H1 (cell line): ENCODE results near the gene PRKAG3. TPM values are rescaled to one million over a fixed set of nuclear protein-coding genes. Genes with fewer than 3 reads are reported as not detected.
A peak's percentile ranks its signal among the peaks of the same experiment; 100 is the strongest.

Source experiments
- CTCF ChIA-PET: fragments of 300-600 bp; sonication (Branson Sonifier 250); formaldehyde crosslinking; loops from one replicate; lab custom pipeline; 2021; ENCODE audit not compliant: partially characterized antibody; lab: Charles Lee
- POLR2A ChIA-PET: fragments of 300-600 bp; sonication (Branson Sonifier 250); formaldehyde crosslinking; loops from one replicate; lab custom pipeline; 2021; ENCODE audit warnings: inconsistent platforms; ENCODE audit not compliant: partially characterized antibody; lab: Charles Lee
- DNase-seq, 2 experiments: peaks; one replicate each; pipeline versions ENCODE4 v3.0.0 to v3.0.0-alpha.2; 2010 to 2022; ENCODE audit warnings: low spot score in 2 of 2, low read depth in 1 of 2, mixed read lengths in 1 of 2
- FAIRE-seq: peaks from 2 replicates; lab custom pipeline; 2011; peaks lifted over from hg19 to GRCh38; lab: Jason Lieb, UNC
- H2AFZ ChIP-seq: 2 replicates; pipeline ENCODE4 v1.8.1; 2012; ENCODE audit warnings: low read length, inconsistent platforms
- H2AK5ac ChIP-seq: 2 replicates; pipeline ENCODE4 v1.6.1; 2013; ENCODE audit warnings: low read depth, low read length
- H2BK120ac ChIP-seq: replicated peaks from 2 replicates; pipeline ENCODE3; 2013; ENCODE audit warnings: low read depth, low read length, inconsistent platforms
- H2BK12ac ChIP-seq: 2 replicates; pipeline ENCODE4 v1.6.1; 2013; ENCODE audit warnings: low read depth, low read length
- H2BK15ac ChIP-seq: 2 replicates; pipeline ENCODE4 v1.6.1; 2013; ENCODE audit warnings: low read length
- H2BK20ac ChIP-seq: 2 replicates; pipeline ENCODE4 v1.6.1; 2013; ENCODE audit warnings: low read length
- H2BK5ac ChIP-seq: 2 replicates; pipeline ENCODE4 v1.6.1; 2013; ENCODE audit warnings: low read depth, low read length
- H3K14ac ChIP-seq: 2 replicates; pipeline ENCODE4 v1.6.1; 2013; ENCODE audit warnings: inconsistent platforms; ENCODE audit not compliant: insufficient read length
- H3K18ac ChIP-seq: 2 replicates; pipeline ENCODE4 v1.6.1; 2013; ENCODE audit warnings: low read length; ENCODE audit errors: extremely low read depth
- H3K23ac ChIP-seq: 2 replicates; pipeline ENCODE4 v1.6.1; 2013; ENCODE audit warnings: inconsistent platforms; ENCODE audit not compliant: insufficient read length
- H3K23me2 ChIP-seq: 2 replicates; pipeline ENCODE4 v1.6.1; 2013; ENCODE audit warnings: low read depth, low read length
- H3K27ac ChIP-seq: 2 replicates; pipeline ENCODE4 v1.6.1; 2011; ENCODE audit warnings: low read depth, low read length, inconsistent platforms
- H3K27me3 ChIP-seq, 4 experiments: replicated peaks in 1 of 4; 1 replicate in 1 of 4; 2 replicates in 3 of 4; pipeline versions ENCODE4 v1.6.1 to v1.8.1; 2011 to 2013; ENCODE audit warnings: low read length in 3 of 4, mild to moderate bottlenecking in 3 of 4, inconsistent platforms in 2 of 4, mixed read lengths in 2 of 4, moderate library complexity in 1 of 4; ENCODE audit not compliant: control insufficient read depth in 3 of 4, insufficient read depth in 3 of 4; ENCODE audit errors: extremely low read depth in 1 of 4
- H3K36me3 ChIP-seq, 4 experiments: 2 replicates each; pipeline versions ENCODE4 v1.6.1 to v1.8.1; 2011 to 2013; ENCODE audit warnings: mild to moderate bottlenecking in 4 of 4, low read length in 3 of 4, moderate library complexity in 2 of 4, control low read depth in 1 of 4, inconsistent platforms in 1 of 4; ENCODE audit not compliant: insufficient read depth in 4 of 4, control insufficient read depth in 2 of 4
- H3K4ac ChIP-seq: replicated peaks from 2 replicates; pipeline ENCODE3; 2013; ENCODE audit warnings: low read length, low read depth, mixed read lengths, inconsistent platforms; ENCODE audit not compliant: insufficient read length
- H3K4me1 ChIP-seq, 4 experiments: replicated peaks in 1 of 4; 1 replicate in 1 of 4; 2 replicates in 3 of 4; pipeline versions ENCODE4 v1.6.1 to v1.8.1; 2011 to 2013; ENCODE audit warnings: low read length in 3 of 4, inconsistent platforms in 2 of 4, mixed read lengths in 1 of 4; ENCODE audit not compliant: insufficient read depth in 4 of 4, control insufficient read depth in 3 of 4
- H3K4me2 ChIP-seq, 2 experiments: 2 replicates each; pipeline versions ENCODE4 v1.6.1 to v1.8.1; 2011 to 2013; ENCODE audit warnings: low read depth in 2 of 2, low read length in 2 of 2, control low read depth in 1 of 2, inconsistent platforms in 1 of 2, mild to moderate bottlenecking in 1 of 2; ENCODE audit not compliant: insufficient read depth in 1 of 2
- H3K4me3 ChIP-seq, 4 experiments: fragments of 200-600, 300-600 bp in 1 of 4; sonication (generic), shearing (Covaris generic), sonication (Bioruptor Twin) in 1 of 4; 2 replicates each; pipeline versions ENCODE4 v1.5.1 to v1.8.1; 2011 to 2016; ENCODE audit warnings: low read length in 4 of 4, low read depth in 3 of 4, control low read depth in 2 of 4, inconsistent platforms in 2 of 4, mild to moderate bottlenecking in 2 of 4, mixed read lengths in 1 of 4, moderate library complexity in 1 of 4; ENCODE audit not compliant: insufficient read depth in 2 of 4; ENCODE audit errors: extremely low read depth in 1 of 4
- H3K56ac ChIP-seq: replicated peaks from 2 replicates; pipeline ENCODE3; 2013; ENCODE audit warnings: low read depth, mild to moderate bottlenecking, mixed read lengths, low read length, inconsistent platforms; ENCODE audit not compliant: insufficient read length
- H3K79me1 ChIP-seq: 2 replicates; pipeline ENCODE4 v1.6.1; 2013; ENCODE audit warnings: low read depth, low read length, control low read depth
- H3K79me2 ChIP-seq, 2 experiments: 2 replicates each; pipeline versions ENCODE4 v1.6.1 to v1.8.1; 2012 to 2013; ENCODE audit warnings: low read length in 2 of 2, mild to moderate bottlenecking in 2 of 2, inconsistent platforms in 1 of 2; ENCODE audit not compliant: insufficient read depth in 2 of 2, control insufficient read depth in 1 of 2
- H3K9ac ChIP-seq, 4 experiments: replicated peaks in 1 of 4; 1 replicate in 1 of 4; 2 replicates in 3 of 4; pipeline versions ENCODE4 v1.6.1 to v1.8.1; 2011 to 2013; ENCODE audit warnings: low read depth in 3 of 4, low read length in 3 of 4, control low read depth in 2 of 4, mild to moderate bottlenecking in 2 of 4, moderate library complexity in 2 of 4, inconsistent platforms in 1 of 4; ENCODE audit errors: extremely low read depth in 1 of 4
- H3K9me3 ChIP-seq, 2 experiments: 2 replicates each; pipeline versions ENCODE4 v1.6.1 to v1.8.1; 2012 to 2013; ENCODE audit warnings: mild to moderate bottlenecking in 2 of 2, moderate library complexity in 2 of 2, control low read depth in 1 of 2, inconsistent platforms in 1 of 2, low read depth in 1 of 2, low read length in 1 of 2, mixed read lengths in 1 of 2; ENCODE audit not compliant: insufficient read depth in 2 of 2
- H4K20me1 ChIP-seq, 2 experiments: replicated peaks in 1 of 2; 2 replicates each; pipeline versions ENCODE3 to v1.8.1; 2011 to 2013; ENCODE audit warnings: inconsistent platforms in 2 of 2, low read length in 2 of 2, mild to moderate bottlenecking in 1 of 2; ENCODE audit not compliant: insufficient read depth in 2 of 2, control insufficient read depth in 1 of 2
- H4K5ac ChIP-seq: 2 replicates; pipeline ENCODE4 v1.6.1; 2013; ENCODE audit warnings: low read length, low read depth, mixed read lengths, inconsistent platforms; ENCODE audit not compliant: insufficient read length
- H4K8ac ChIP-seq: 2 replicates; pipeline ENCODE4 v1.8.0; 2013; ENCODE audit warnings: mild to moderate bottlenecking, moderate library complexity, low read length, inconsistent platforms; ENCODE audit not compliant: insufficient read depth; ENCODE audit errors: extremely low read depth
- H4K91ac ChIP-seq: replicated peaks from 2 replicates; pipeline ENCODE3; 2013; ENCODE audit warnings: low read length, mixed read lengths, inconsistent platforms; ENCODE audit not compliant: insufficient read length
- RAD21 ChIP-seq, 2 experiments: IDR thresholded peaks in 1 of 2; conservative IDR thresholded peaks in 1 of 2; 2 replicates each; pipeline ENCODE4 v1.6.1; 2011; ENCODE audit warnings: low read depth in 2 of 2, low read length in 2 of 2, improper control_type of control experiment in 1 of 2, inconsistent platforms in 1 of 2, mild to moderate bottlenecking in 1 of 2, moderate library complexity in 1 of 2
- SUZ12 ChIP-seq: fragments of 200-600 bp; sonication (generic); IDR thresholded peaks from 2 replicates; pipeline ENCODE4 v1.6.1; 2012; ENCODE audit warnings: mild to moderate bottlenecking, inconsistent platforms, low read length, moderate library complexity, mixed read lengths
- TAF7 ChIP-seq: optimal IDR thresholded peaks from 2 replicates; pipeline ENCODE3; 2011; ENCODE audit warnings: low read depth, mild to moderate bottlenecking, inconsistent platforms, low read length, moderate library complexity, borderline replicate concordance
- TBP ChIP-seq: IDR thresholded peaks from 2 replicates; pipeline ENCODE4 v1.6.1; 2011; ENCODE audit warnings: low read depth, low read length, improper control_type of control experiment
- WGBS, 2 experiments: shearing (Covaris generic) in 1 of 2; methylation state at CpG; one replicate each; pipeline versions ENCODE4 v1.1.6 to v1.1.7; 2013 to 2015; ENCODE audit warnings: low lambda C conversion rate in 2 of 2, mixed read lengths in 2 of 2, inconsistent platforms in 1 of 2, low coverage in 1 of 2, missing lambda C conversion rate in 1 of 2; ENCODE audit not compliant: insufficient replicate concordance in 2 of 2, insufficient coverage in 1 of 2, insufficient read length in 1 of 2; ENCODE audit errors: extremely low coverage in 1 of 2, missing lambda C conversion rate in 1 of 2; 5-methylcytosine and 5-hydroxymethylcytosine counted together
- polyA plus RNA-seq, 7 experiments: library from polyadenylated mRNA; depleted of rRNA in 3 of 7; stranded (reverse) in 5 of 7; unstranded in 2 of 7; fragments of >200 nt in 5 of 7; fragments of 200-250 nt in 2 of 7; gene quantifications; 1 replicate in 5 of 7; 2 replicates in 1 of 7; 4 replicates in 1 of 7; pipeline versions ENCODE4 v1.2.1 to v1.2.3, GENCODE V29; 2011 to 2013; ENCODE audit warnings: missing spikeins in 2 of 7, mixed read lengths in 2 of 7
- total RNA-seq: library from RNA; stranded (reverse); fragmentation: NEBNext Ultra II Directional; extraction: Animal tissue kit (Norgen Biotek cat#: 25700); gene quantifications from 2 replicates; pipeline ENCODE4 v1.2.1, GENCODE V29; 2021

The PRKAG3 gene
- total and polyA plus RNA-seq, 2 of the 8 experiments (the other 6 are each of a cell fraction or from before 2014, with no cell fraction given) = not detected

GRCh38 chr2:218878486-218878885, 46.9 kb upstream of the PRKAG3 start:
- no peak overlapping the region for H3K18ac ChIP-seq
- 17% methylated on average over 6 of the region's 6 CpGs; no CpG with 5 or more reads in 1 of the 2 experiments for WGBS, 2 experiments
- no peak overlapping the region for H3K14ac ChIP-seq
- H3K9me3 ChIP-seq = no peaks in the 10 kb centered on the region; a peak in 1 of 4 replicates
- peaks cover 97 to 99% (median 98%) of the 10 kb centered on the region in 4 experiments for H3K27me3 ChIP-seq
- H2BK20ac ChIP-seq = no peak overlapping the region
- no peak overlapping the region for H2BK120ac ChIP-seq
- H2BK15ac ChIP-seq = no peak overlapping the region
- no peak overlapping the region for H3K56ac ChIP-seq
- H2BK12ac ChIP-seq = no peak overlapping the region
- H3K23me2 ChIP-seq = no peaks in the 10 kb centered on the region
- no peak overlapping the region for H3K4me3 ChIP-seq
- TF ChIP-seq RAD21 (IDR thresholded peaks at IDR 0.05 in 1 of 2, conservative IDR thresholded peaks at IDR 0.05 in 1 of 2; ENCODE audit: low read depth in 2 of 2, low read length in 2 of 2) (no peak), TBP (no peak), TAF7 (no peak), SUZ12 (peak; percentile 19; the same call in 1 of the 2 replicates)
- TF ChIP-seq, all 59 proteins: peak for 1
- Histone ChIP-seq H3K27ac (no peak overlapping the region), H3K36me3 (peaks cover 0 to 4% (median 0%) of the 10 kb centered on the region in 4 experiments; a peak in 1 of 8 replicates), H2AK5ac (no peak overlapping the region), H2BK5ac (no peak overlapping the region), H4K91ac (no peak overlapping the region), H3K79me2 (no peaks in the 10 kb centered on the region), H3K23ac (no peak overlapping the region), H4K8ac (no peak overlapping the region), H3K9ac (no peak overlapping the region), H3K4me2 (no peak overlapping the region; a peak in 1 of 4 replicates), H3K79me1 (no peaks in the 10 kb centered on the region; the same call in 1 of the 2 replicates), H2AFZ (no peak overlapping the region), H4K5ac (no peak overlapping the region), H3K4me1 (peaks cover 0 to 26% (median 17%) of the 10 kb centered on the region in 4 experiments; a peak in 6 of 7 replicates), H4K20me1 (peaks cover 5 to 35% of the 10 kb centered on the region in 2 experiments), H3K4ac (no peak overlapping the region)
- FAIRE-seq = no peak
- ChIA-PET POLR2A (interaction anchor here (1.8 kb wide), 1 partner anchor 18 kb away, joined by 3 read pairs; no protein-coding TSS in a partner anchor), CTCF (interaction anchor here (1.1 to 21.8 kb wide), 14 partner anchors 9 to 152 kb away, joined by 3 to 783 read pairs (median 10); partner anchors contain the start of gene CRYBA2)
- no peak for DNase-seq
